Loucy (cell line): ENCODE measurements around the gene ZNF516.

Experiments
- H2AFZ ChIP-seq: fragments of 200-600 bp; sonication (generic); 2 replicates; pipeline ENCODE4 v1.6.0; 2016; ENCODE audit warnings: antibody characterized with exemption, mild to moderate bottlenecking, low read length, moderate library complexity
- H3F3A ChIP-seq: fragments of 200-600 bp; 2 replicates; pipeline ENCODE4 v1.6.0; 2016; ENCODE audit warnings: antibody characterized with exemption, low read depth, mild to moderate bottlenecking
- H3K27me3 ChIP-seq: fragments of 200-600 bp; sonication (generic); 2 replicates; pipeline ENCODE4 v1.6.1; 2014; ENCODE audit warnings: low read length, mild to moderate bottlenecking; ENCODE audit not compliant: insufficient read depth, poor library complexity, severe bottlenecking
- H3K36me3 ChIP-seq: fragments of 200-600 bp; sonication (generic); 2 replicates; pipeline ENCODE4 v1.6.1; 2016; ENCODE audit warnings: low read length; ENCODE audit not compliant: insufficient read depth
- H3K4me1 ChIP-seq: fragments of 200-600 bp; sonication (generic); 2 replicates; pipeline ENCODE4 v1.5.1; 2014; ENCODE audit warnings: low read length, mild to moderate bottlenecking; ENCODE audit not compliant: insufficient read depth, poor library complexity, severe bottlenecking
- H3K4me2 ChIP-seq: fragments of 200-600 bp; sonication (generic); 2 replicates; pipeline ENCODE4 v1.6.0; 2014; ENCODE audit warnings: antibody characterized with exemption, low read length, low read depth, mild to moderate bottlenecking; ENCODE audit not compliant: poor library complexity, severe bottlenecking
- H3K4me3 ChIP-seq: fragments of 200-600 bp; sonication (generic); 2 replicates; pipeline ENCODE4 v1.5.1; 2014; ENCODE audit warnings: low read length, mild to moderate bottlenecking, mixed read lengths; ENCODE audit not compliant: poor library complexity, severe bottlenecking
- H3K79me2 ChIP-seq: fragments of 200-600 bp; sonication (generic); 2 replicates; pipeline ENCODE4 v1.6.1; 2014; ENCODE audit warnings: low read length; ENCODE audit not compliant: insufficient read depth
- H3K9ac ChIP-seq: fragments of 200-600 bp; sonication (generic); 2 replicates; pipeline ENCODE4 v1.6.0; 2014; ENCODE audit warnings: mild to moderate bottlenecking, low read depth, low read length, moderate library complexity; ENCODE audit not compliant: poor library complexity, severe bottlenecking
- H3K9me2 ChIP-seq: fragments of 200-600 bp; sonication (generic); replicated peaks from 2 replicates; pipeline ENCODE4 v1.6.1; 2016; ENCODE audit warnings: low read depth, low read length, mixed read lengths
- H3K9me3 ChIP-seq: fragments of 200-600 bp; sonication (generic); 2 replicates; pipeline ENCODE4 v1.6.1; 2014; ENCODE audit warnings: mild to moderate bottlenecking, antibody characterized with exemption, low read length, low read depth; ENCODE audit not compliant: insufficient read depth
- H4K20me1 ChIP-seq: fragments of 200-600 bp; sonication (generic); 2 replicates; pipeline ENCODE4 v1.6.0; 2014; ENCODE audit warnings: antibody characterized with exemption, low read length, mild to moderate bottlenecking; ENCODE audit not compliant: insufficient read depth, poor library complexity, severe bottlenecking
- EZH2phosphoT487 ChIP-seq: fragments of 200-600 bp; IDR thresholded peaks from 2 replicates; pipeline ENCODE4 v1.6.1; 2018; ENCODE audit warnings: antibody characterized with exemption, mild to moderate bottlenecking, moderate library complexity, borderline replicate concordance
- TF ChIP-seq, protein P1 (sequence below): fragments of 200-600 bp; sonication (generic); conservative IDR thresholded peaks from 2 replicates; pipeline ENCODE4 v1.5.1; 2014; ENCODE audit warnings: mild to moderate bottlenecking, antibody characterized with exemption, low read length

The ZNF516 gene

DNA sequence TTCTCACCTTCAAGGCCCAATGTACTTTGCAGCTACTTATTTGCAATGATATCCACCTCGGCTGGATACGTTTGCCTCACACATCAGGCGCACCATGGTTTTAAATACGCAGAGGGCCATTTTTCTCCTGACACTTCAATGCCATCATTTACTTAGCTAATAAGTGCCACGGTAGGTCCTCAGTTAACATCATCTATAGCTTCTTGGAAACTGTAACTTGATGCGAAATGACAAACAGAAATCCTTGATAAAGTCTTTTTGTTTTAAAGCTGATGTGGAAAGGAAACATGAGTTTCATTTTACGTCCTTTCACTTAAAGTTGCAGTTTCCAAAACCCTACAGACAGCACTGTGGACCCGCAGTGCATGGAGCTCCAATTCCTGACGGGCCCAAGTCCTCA lies 37.1 kb downstream of the ZNF516 start:
- Histone ChIP-seq H3K9ac (no peak overlapping the region), H3K4me1 (no peaks in the 10 kb centered on the region), H3K4me2 (no peak overlapping the region), H2AFZ (no peak overlapping the region), H3K79me2 (no peaks in the 10 kb centered on the region), H3K27me3 (no peaks in the 10 kb centered on the region), H4K20me1 (no peaks in the 10 kb centered on the region), H3K4me3 (no peak overlapping the region), H3K9me2 (no peaks in the 10 kb centered on the region), H3K9me3 (no peaks in the 10 kb centered on the region), H3F3A (no peaks in the 10 kb centered on the region), H3K36me3 (no peaks in the 10 kb centered on the region)
- TF ChIP-seq, protein P1, sequence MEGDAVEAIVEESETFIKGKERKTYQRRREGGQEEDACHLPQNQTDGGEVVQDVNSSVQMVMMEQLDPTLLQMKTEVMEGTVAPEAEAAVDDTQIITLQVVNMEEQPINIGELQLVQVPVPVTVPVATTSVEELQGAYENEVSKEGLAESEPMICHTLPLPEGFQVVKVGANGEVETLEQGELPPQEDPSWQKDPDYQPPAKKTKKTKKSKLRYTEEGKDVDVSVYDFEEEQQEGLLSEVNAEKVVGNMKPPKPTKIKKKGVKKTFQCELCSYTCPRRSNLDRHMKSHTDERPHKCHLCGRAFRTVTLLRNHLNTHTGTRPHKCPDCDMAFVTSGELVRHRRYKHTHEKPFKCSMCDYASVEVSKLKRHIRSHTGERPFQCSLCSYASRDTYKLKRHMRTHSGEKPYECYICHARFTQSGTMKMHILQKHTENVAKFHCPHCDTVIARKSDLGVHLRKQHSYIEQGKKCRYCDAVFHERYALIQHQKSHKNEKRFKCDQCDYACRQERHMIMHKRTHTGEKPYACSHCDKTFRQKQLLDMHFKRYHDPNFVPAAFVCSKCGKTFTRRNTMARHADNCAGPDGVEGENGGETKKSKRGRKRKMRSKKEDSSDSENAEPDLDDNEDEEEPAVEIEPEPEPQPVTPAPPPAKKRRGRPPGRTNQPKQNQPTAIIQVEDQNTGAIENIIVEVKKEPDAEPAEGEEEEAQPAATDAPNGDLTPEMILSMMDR = no peak
- TF ChIP-seq EZH2phosphoT487 = no peak

GRCh38 chr18:76457475-76457874 lies 37.6 kb downstream of the ZNF516 start:
- H2AFZ ChIP-seq = no peak overlapping the region
- H3K36me3 ChIP-seq = no peaks in the 10 kb centered on the region
- TF ChIP-seq, protein P1 = no peak
- TF ChIP-seq EZH2phosphoT487 = no peak
- H3F3A ChIP-seq = no peaks in the 10 kb centered on the region
- H3K4me2 ChIP-seq = no peak overlapping the region
- H3K9me3 ChIP-seq = no peaks in the 10 kb centered on the region
- no peaks in the 10 kb centered on the region for H3K79me2 ChIP-seq
- H3K9me2 ChIP-seq = no peaks in the 10 kb centered on the region
- H3K4me3 ChIP-seq = no peak overlapping the region
- H3K27me3 ChIP-seq = no peaks in the 10 kb centered on the region
- H3K9ac ChIP-seq = no peak overlapping the region
- no peaks in the 10 kb centered on the region for H4K20me1 ChIP-seq
- peaks cover 2% of the 10 kb centered on the region for H3K4me1 ChIP-seq

GRCh38 chr18:76456823-76457222 lies 38.2 kb downstream of the ZNF516 start:
- Histone ChIP-seq H4K20me1 (no peaks in the 10 kb centered on the region), H3K4me3 (no peak overlapping the region), H3K4me2 (no peak overlapping the region), H3K9me2 (no peaks in the 10 kb centered on the region), H2AFZ (no peak overlapping the region), H3K27me3 (no peaks in the 10 kb centered on the region), H3K36me3 (no peaks in the 10 kb centered on the region), H3K9me3 (no peaks in the 10 kb centered on the region), H3K79me2 (no peaks in the 10 kb centered on the region; the same call in 1 of the 2 replicates), H3K4me1 (peaks cover 8% of the 10 kb centered on the region), H3K9ac (no peak overlapping the region), H3F3A (no peaks in the 10 kb centered on the region)
- TF ChIP-seq, protein P1 = no peak
- TF ChIP-seq EZH2phosphoT487 = no peak
